GM23338 (cell line): ENCODE measurements around the gene STX8. TPM values are rescaled to one million over a fixed set of nuclear protein-coding genes. Genes with fewer than 3 reads are reported as not detected.

Experiments used
- ATAC-seq: fragments of 200-7000 bp; cut with Tn5 transposase; 3 replicates; pipeline ENCODE4 v1.9.1; 2020
- DNase-seq: peaks from one replicate; pipeline ENCODE4 v3.0.0-alpha.2; 2015; ENCODE audit warnings: low spot score
- H2AFZ ChIP-seq: fragments of 200-600 bp; sonication (generic); 2 replicates; pipeline ENCODE4 v1.8.0; 2016; ENCODE audit warnings: antibody characterized with exemption, mild to moderate bottlenecking, moderate library complexity
- H3F3A ChIP-seq: fragments of 200-600 bp; sonication (generic); replicated peaks from 2 replicates; pipeline ENCODE4 v1.8.0; 2017; ENCODE audit warnings: antibody characterized with exemption, mixed run types, low read depth
- H3K27ac ChIP-seq: fragments of 200-600 bp; sonication (generic); 2 replicates; pipeline ENCODE4 v1.6.1; 2016; ENCODE audit warnings: low read depth
- H3K27me3 ChIP-seq: fragments of 200-600 bp; sonication (generic); 2 replicates; pipeline ENCODE4 v1.8.0; 2016; ENCODE audit warnings: mild to moderate bottlenecking, mixed run types, moderate library complexity; ENCODE audit not compliant: insufficient read depth
- H3K36me3 ChIP-seq: fragments of 200-600 bp; sonication (generic); 2 replicates; pipeline ENCODE4 v1.8.0; 2016; ENCODE audit warnings: mild to moderate bottlenecking; ENCODE audit not compliant: insufficient read depth
- H3K4me1 ChIP-seq: fragments of 200-600 bp; sonication (generic); 2 replicates; pipeline ENCODE4 v1.8.0; 2016; ENCODE audit warnings: mild to moderate bottlenecking, moderate library complexity; ENCODE audit not compliant: insufficient read depth
- H3K4me2 ChIP-seq: fragments of 200-600 bp; sonication (generic); 2 replicates; pipeline ENCODE4 v1.7.1; 2017; ENCODE audit warnings: mixed run types
- H3K4me3 ChIP-seq: fragments of 200-600 bp; sonication (generic); 2 replicates; pipeline ENCODE4 v1.6.1; 2016; ENCODE audit warnings: mixed run types
- H3K79me2 ChIP-seq: fragments of 200-600 bp; sonication (generic); replicated peaks from 2 replicates; pipeline ENCODE4 v1.8.0; 2017; ENCODE audit warnings: mild to moderate bottlenecking; ENCODE audit not compliant: insufficient read depth
- H3K9me2 ChIP-seq: fragments of 200-600 bp; sonication (generic); 2 replicates; pipeline ENCODE4 v1.8.0; 2017; ENCODE audit not compliant: insufficient read depth
- H4K20me1 ChIP-seq: fragments of 200-600 bp; sonication (generic); replicated peaks from 2 replicates; pipeline ENCODE4 v1.8.0; 2017; ENCODE audit warnings: mild to moderate bottlenecking; ENCODE audit not compliant: insufficient read depth
- H3K27ac Mint-ChIP-seq: 2 replicates; pipeline ENCODE4 v1.8.0; 2020; ENCODE audit warnings: inconsistent platforms, mild to moderate bottlenecking, moderate library complexity, mixed read lengths
- H3K27me3 Mint-ChIP-seq: 3 replicates; pipeline ENCODE4 v1.8.0; 2022; ENCODE audit warnings: low read depth, mild to moderate bottlenecking, moderate library complexity, mixed read lengths, inconsistent platforms; ENCODE audit not compliant: insufficient read depth, poor library complexity
- H3K36me3 Mint-ChIP-seq: 3 replicates; pipeline ENCODE4 v1.8.0; 2021; ENCODE audit warnings: low read depth, mild to moderate bottlenecking, inconsistent platforms, moderate library complexity, mixed read lengths
- H3K4me1 Mint-ChIP-seq: 3 replicates; pipeline ENCODE4 v1.8.0; 2020; ENCODE audit warnings: mild to moderate bottlenecking, inconsistent platforms, mixed read lengths
- H3K4me3 Mint-ChIP-seq: 3 replicates; pipeline ENCODE4 v1.8.0; 2021; ENCODE audit warnings: moderate library complexity, mild to moderate bottlenecking, inconsistent platforms, mixed read lengths
- H3K9me3 Mint-ChIP-seq: 3 replicates; pipeline ENCODE4 v1.8.0; 2020; ENCODE audit warnings: moderate library complexity, mild to moderate bottlenecking, inconsistent platforms, mixed read lengths
- CREB1 ChIP-seq: fragments of 250-450 bp; sonication (Bioruptor Pico); IDR thresholded peaks from 2 replicates; pipeline ENCODE4 v1.5.0; 2020; ENCODE audit warnings: low read depth, mild to moderate bottlenecking, moderate library complexity
- CTCF ChIP-seq, 2 experiments: fragments of 200-600 bp in 1 of 2; sonication (generic) in 1 of 2; conservative IDR thresholded peaks; 2 replicates each; pipeline versions ENCODE4 v1.5.1 to v1.6.1; 2016 to 2017; ENCODE audit warnings: antibody characterized with exemption in 2 of 2, low read depth in 2 of 2, mild to moderate bottlenecking in 2 of 2, moderate library complexity in 1 of 2
- EZH2 ChIP-seq: fragments of 200-600 bp; sonication (generic); IDR thresholded peaks from one replicate; pipeline ENCODE4 v1.8.0; 2017; ENCODE audit warnings: antibody characterized with exemption, mild to moderate bottlenecking, low read depth; ENCODE audit not compliant: unreplicated experiment
- EZH2phosphoT487 ChIP-seq: fragments of 200-600 bp; sonication (generic); IDR thresholded peaks from one replicate; pipeline ENCODE4 v1.8.1; 2018; ENCODE audit warnings: antibody characterized with exemption; ENCODE audit not compliant: unreplicated experiment
- JUNB ChIP-seq: IDR thresholded peaks from one replicate; pipeline ENCODE4 v1.6.1; 2016; ENCODE audit warnings: antibody characterized with exemption; ENCODE audit not compliant: unreplicated experiment
- NANOG ChIP-seq: IDR thresholded peaks from 2 replicates; pipeline ENCODE4 v1.6.1; 2016; ENCODE audit warnings: antibody characterized with exemption, borderline replicate concordance
- POLR2AphosphoS5 ChIP-seq: IDR thresholded peaks from 2 replicates; pipeline ENCODE4 v1.6.1; 2016; ENCODE audit warnings: antibody characterized with exemption, low read depth
- REST ChIP-seq: IDR thresholded peaks from one replicate; pipeline ENCODE4 v1.6.1; 2018; ENCODE audit warnings: antibody characterized with exemption; ENCODE audit not compliant: unreplicated experiment
- STAT1 ChIP-seq: IDR thresholded peaks from one replicate; pipeline ENCODE4 v1.6.1; 2016; ENCODE audit warnings: antibody characterized with exemption; ENCODE audit not compliant: unreplicated experiment
- ZNF114 ChIP-seq: fragments of 250-450 bp; sonication (Bioruptor Pico); IDR thresholded peaks from 2 replicates; pipeline ENCODE4 v1.5.0; 2020; ENCODE audit warnings: mild to moderate bottlenecking, moderate library complexity
- ZNF331 ChIP-seq: fragments of 250-450 bp; sonication (Bioruptor Pico); IDR thresholded peaks from 2 replicates; pipeline ENCODE4 v1.5.0; 2020; ENCODE audit warnings: low read depth, mild to moderate bottlenecking, moderate library complexity
- polyA plus RNA-seq: library from polyadenylated mRNA; unstranded; fragments of >200 nt; fragmentation: Nextera tagmentation; extraction: Ambion mirVana; gene quantifications from 2 replicates; pipeline ENCODE4 v1.2.1, GENCODE V29; 2016
- total RNA-seq: library from RNA; depleted of rRNA; stranded (reverse); fragments of >200 nt; shearing (Covaris generic); gene quantifications from 2 replicates; pipeline ENCODE4 v1.2.3, GENCODE V29; 2014
- TF ChIP-seq, protein P1 (sequence below): fragments of 250-450 bp; sonication (Bioruptor Pico); IDR thresholded peaks from 2 replicates; pipeline ENCODE4 v1.5.0; 2020; ENCODE audit warnings: mild to moderate bottlenecking, moderate library complexity
- TF ChIP-seq, protein P2 (sequence below): IDR thresholded peaks from 2 replicates; pipeline ENCODE4 v1.6.1; 2016; ENCODE audit warnings: antibody characterized with exemption

The STX8 gene
- total and polyA plus RNA-seq, 2 experiments from 2014 or later: 59.4 to 82.3 TPM

- Histone ChIP-seq H3K79me2 (no peaks in the 10 kb centered on the region), H3K27ac (no peak overlapping the region), H3K27me3 (no peaks in the 10 kb centered on the region), H3K4me1 (peaks cover 1% of the 10 kb centered on the region; the same call in 1 of the 2 replicates), H4K20me1 (no peaks in the 10 kb centered on the region), H3F3A (no peaks in the 10 kb centered on the region), H3K36me3 (no peaks in the 10 kb centered on the region; the same call in 1 of the 2 replicates), H3K4me2 (no peak overlapping the region), H2AFZ (no peak overlapping the region), H3K4me3 (no peak overlapping the region), H3K9me2 (no peaks in the 10 kb centered on the region)
- Mint-ChIP-seq H3K4me1 (peaks cover 12% of the 10 kb centered on the region), H3K36me3 (no peaks in the 10 kb centered on the region; the same call in 2 of the 3 replicates), H3K9me3 (no peaks in the 10 kb centered on the region), H3K4me3 (no peak overlapping the region), H3K27ac (no peak overlapping the region), H3K27me3 (peaks cover 1% of the 10 kb centered on the region)
- TF ChIP-seq REST (no peak), ZNF331 (no peak), CTCF (conservative IDR thresholded peaks at IDR 0.05; ENCODE audit: low read depth in 2 of 2) (no peak), CREB1 (no peak), EZH2phosphoT487 (no peak), JUNB (no peak), NANOG (no peak), ZNF114 (CRISPR knock-in tag) (no peak), EZH2 (no peak), POLR2AphosphoS5 (no peak), STAT1 (no peak)
- TF ChIP-seq, protein P1, sequence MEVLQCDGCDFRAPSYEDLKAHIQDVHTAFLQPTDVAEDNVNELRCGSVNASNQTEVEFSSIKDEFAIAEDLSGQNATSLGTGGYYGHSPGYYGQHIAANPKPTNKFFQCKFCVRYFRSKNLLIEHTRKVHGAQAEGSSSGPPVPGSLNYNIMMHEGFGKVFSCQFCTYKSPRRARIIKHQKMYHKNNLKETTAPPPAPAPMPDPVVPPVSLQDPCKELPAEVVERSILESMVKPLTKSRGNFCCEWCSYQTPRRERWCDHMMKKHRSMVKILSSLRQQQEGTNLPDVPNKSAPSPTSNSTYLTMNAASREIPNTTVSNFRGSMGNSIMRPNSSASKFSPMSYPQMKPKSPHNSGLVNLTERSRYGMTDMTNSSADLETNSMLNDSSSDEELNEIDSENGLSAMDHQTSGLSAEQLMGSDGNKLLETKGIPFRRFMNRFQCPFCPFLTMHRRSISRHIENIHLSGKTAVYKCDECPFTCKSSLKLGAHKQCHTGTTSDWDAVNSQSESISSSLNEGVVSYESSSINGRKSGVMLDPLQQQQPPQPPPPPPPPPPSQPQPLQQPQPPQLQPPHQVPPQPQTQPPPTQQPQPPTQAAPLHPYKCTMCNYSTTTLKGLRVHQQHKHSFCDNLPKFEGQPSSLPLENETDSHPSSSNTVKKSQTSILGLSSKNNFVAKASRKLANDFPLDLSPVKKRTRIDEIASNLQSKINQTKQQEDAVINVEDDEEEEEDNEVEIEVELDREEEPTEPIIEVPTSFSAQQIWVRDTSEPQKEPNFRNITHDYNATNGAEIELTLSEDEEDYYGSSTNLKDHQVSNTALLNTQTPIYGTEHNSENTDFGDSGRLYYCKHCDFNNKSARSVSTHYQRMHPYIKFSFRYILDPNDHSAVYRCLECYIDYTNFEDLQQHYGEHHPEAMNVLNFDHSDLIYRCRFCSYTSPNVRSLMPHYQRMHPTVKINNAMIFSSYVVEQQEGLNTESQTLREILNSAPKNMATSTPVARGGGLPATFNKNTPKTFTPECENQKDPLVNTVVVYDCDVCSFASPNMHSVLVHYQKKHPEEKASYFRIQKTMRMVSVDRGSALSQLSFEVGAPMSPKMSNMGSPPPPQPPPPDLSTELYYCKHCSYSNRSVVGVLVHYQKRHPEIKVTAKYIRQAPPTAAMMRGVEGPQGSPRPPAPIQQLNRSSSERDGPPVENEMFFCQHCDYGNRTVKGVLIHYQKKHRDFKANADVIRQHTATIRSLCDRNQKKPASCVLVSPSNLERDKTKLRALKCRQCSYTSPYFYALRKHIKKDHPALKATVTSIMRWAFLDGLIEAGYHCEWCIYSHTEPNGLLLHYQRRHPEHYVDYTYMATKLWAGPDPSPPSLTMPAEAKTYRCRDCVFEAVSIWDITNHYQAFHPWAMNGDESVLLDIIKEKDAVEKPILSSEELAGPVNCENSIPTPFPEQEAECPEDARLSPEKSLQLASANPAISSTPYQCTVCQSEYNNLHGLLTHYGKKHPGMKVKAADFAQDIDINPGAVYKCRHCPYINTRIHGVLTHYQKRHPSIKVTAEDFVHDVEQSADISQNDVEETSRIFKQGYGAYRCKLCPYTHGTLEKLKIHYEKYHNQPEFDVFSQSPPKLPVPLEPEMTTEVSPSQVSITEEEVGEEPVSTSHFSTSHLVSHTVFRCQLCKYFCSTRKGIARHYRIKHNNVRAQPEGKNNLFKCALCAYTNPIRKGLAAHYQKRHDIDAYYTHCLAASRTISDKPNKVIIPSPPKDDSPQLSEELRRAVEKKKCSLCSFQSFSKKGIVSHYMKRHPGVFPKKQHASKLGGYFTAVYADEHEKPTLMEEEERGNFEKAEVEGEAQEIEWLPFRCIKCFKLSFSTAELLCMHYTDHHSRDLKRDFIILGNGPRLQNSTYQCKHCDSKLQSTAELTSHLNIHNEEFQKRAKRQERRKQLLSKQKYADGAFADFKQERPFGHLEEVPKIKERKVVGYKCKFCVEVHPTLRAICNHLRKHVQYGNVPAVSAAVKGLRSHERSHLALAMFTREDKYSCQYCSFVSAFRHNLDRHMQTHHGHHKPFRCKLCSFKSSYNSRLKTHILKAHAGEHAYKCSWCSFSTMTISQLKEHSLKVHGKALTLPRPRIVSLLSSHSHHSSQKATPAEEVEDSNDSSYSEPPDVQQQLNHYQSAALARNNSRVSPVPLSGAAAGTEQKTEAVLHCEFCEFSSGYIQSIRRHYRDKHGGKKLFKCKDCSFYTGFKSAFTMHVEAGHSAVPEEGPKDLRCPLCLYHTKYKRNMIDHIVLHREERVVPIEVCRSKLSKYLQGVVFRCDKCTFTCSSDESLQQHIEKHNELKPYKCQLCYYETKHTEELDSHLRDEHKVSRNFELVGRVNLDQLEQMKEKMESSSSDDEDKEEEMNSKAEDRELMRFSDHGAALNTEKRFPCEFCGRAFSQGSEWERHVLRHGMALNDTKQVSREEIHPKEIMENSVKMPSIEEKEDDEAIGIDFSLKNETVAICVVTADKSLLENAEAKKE: no peak
- TF ChIP-seq, protein P2, sequence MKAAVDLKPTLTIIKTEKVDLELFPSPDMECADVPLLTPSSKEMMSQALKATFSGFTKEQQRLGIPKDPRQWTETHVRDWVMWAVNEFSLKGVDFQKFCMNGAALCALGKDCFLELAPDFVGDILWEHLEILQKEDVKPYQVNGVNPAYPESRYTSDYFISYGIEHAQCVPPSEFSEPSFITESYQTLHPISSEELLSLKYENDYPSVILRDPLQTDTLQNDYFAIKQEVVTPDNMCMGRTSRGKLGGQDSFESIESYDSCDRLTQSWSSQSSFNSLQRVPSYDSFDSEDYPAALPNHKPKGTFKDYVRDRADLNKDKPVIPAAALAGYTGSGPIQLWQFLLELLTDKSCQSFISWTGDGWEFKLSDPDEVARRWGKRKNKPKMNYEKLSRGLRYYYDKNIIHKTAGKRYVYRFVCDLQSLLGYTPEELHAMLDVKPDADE: no peak
- DNase-seq (no peak), ATAC-seq (no peak; the same call in 2 of the 3 replicates)
Measured at GRCh38 chr17:9468532-9468931, 107.1 kb downstream of the STX8 start.
